Activated CD8-positive, alpha-beta memory T cell treated with anti-CD3 and anti-CD28 coated beads, Interleukin-2, amount 50 U/mL, for 24 hours (primary cell): ENCODE results near the gene HCN2.

Experiments
- DNase-seq: peaks from one replicate; pipeline ENCODE4 v3.0.0-alpha.2; 2020; ENCODE audit errors: extremely low read depth

HCN2 gene

DNA sequence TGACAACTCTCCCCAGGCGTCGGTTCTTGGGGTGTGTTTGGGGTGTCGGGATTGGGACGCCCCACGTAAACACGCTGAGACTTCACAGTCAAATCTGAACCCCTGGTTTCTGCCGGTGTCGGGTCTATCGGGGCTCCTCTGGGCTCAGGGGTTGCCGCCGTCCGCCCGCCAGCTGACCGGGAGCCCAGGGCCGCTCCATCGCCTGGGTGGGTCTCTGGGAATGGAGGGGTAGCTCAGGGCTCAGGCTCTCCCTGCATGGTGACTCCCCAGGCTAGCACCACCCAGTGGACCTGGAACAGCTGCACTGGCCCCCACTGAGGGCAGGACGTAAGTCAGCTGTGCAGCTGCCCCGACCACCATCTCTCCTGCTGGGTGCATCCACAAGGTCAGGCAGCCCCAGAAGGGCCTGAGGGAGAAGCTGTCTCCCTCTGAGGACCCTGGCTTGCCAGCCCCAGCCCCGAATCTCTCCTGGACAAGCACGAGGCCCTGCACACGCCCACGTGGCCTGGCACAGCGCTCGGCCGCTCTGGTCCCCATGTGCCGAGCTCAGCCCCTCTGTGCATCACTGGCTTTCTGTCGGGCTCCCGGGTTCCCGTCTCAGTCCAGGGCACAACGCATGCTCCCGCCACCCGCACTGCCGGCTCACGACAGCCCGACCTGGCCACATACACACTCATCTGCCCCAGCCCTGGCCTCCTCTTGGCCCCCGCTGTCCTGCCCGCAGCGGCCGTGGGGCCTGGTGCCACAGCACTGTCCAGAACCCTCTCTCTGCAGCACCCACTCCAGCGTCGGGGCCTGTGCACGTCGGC, 67.3 kb downstream of the HCN2 start:
- DNase-seq = no peak

DNA sequence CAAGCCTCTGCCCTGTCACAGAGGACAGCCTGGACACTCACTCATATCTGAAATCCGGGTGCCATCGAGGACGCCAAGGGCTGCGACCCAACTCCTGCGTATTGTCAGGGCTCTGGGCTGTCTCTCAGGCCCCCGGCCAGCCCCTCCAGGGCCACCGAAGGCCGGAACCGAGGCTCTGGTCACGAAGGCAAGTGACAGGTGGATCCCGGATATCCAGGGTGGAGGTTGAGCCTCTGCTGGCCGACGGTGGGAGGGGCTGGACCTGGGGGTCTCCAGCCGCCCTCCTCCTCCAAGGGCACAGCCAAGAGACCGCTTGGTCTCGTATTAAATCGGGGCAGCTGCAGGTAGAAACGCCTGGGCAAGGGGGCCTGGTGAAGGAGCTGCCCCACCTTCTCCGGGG, 67.9 kb downstream of the HCN2 start:
- no peak for DNase-seq

DNA sequence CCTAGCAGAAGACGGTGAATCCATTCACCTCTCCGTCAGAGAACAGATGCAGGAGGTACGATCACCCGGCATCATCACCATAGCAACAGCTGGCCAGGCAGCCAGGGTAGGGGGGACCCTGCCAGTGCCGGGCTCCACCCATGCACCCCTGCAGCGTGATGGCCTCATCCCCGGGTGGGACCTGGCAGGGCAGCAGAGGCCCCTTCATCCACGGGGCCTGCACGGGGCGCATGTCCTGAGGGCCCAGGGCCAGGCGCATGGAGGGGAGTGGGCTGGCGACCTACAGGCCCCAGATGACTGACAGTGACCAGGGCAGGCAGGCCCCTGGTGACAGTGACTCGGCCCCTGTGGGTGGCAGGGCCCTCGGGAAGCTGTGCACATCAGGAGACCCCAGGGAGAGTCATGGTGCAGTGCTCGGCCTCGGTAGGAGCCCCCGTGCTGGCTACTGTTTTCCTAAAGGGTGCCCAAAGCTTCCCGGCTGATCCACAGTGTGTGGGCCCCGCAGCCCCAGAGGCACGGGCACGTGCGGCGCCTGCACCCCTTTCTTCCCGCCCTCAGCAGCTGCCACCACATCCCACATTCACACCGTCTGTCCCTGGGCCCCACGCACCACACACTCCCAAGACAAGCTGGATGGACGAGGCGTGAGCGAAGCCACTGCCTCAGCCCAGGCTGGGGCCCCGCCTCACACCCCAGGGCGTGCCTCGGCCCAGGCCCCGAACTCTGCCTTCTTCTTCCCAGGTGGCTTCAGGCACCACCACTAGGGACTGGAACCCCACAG, 68.6 kb downstream of the HCN2 start:
- DNase-seq = no peak

DNA sequence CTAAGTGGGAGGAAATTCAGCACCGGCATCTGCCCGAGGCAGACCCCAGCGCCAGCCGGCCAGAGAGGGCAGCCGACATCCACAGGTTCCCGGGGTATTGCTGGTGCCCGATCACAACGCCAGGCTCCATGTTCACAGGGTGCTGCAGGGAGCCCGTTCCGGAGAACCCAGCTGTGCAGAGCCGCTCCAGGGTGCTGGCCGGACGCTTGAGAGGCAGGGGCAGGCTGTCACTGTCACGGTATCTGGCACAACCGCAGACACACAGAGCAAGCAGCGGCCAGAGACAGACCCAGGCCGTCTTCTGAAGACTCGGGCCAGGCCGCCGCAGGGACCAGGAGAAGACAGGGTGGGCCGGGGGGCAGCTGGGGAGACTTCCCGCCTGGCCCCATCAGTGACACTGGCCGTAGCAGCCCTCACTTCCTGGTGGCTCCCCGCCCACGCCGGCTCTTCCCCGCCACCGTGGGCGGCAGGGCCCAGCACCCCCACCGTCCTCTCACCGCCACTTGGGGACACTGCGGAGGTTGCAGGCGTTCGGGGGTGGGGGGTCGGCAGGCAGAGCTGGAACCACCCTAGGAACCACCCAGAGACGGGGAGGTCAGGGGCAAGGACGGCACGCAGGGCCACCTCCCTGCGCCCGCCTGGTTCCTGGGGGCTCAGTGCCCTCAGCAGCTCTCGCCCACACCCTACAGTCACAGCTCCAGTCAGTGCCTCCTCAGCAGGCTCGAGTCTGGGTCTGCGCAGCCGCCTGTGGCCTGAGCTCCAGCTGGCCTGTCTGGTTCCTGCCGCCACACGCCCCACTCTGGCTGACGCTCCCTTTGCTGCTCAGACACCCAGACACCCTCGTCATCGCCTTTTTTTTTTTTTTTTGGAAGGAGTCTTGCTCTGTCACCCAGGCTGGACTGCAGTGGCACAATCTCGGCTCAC, 69.5 kb downstream of the HCN2 start:
- DNase-seq = no peak

DNA sequence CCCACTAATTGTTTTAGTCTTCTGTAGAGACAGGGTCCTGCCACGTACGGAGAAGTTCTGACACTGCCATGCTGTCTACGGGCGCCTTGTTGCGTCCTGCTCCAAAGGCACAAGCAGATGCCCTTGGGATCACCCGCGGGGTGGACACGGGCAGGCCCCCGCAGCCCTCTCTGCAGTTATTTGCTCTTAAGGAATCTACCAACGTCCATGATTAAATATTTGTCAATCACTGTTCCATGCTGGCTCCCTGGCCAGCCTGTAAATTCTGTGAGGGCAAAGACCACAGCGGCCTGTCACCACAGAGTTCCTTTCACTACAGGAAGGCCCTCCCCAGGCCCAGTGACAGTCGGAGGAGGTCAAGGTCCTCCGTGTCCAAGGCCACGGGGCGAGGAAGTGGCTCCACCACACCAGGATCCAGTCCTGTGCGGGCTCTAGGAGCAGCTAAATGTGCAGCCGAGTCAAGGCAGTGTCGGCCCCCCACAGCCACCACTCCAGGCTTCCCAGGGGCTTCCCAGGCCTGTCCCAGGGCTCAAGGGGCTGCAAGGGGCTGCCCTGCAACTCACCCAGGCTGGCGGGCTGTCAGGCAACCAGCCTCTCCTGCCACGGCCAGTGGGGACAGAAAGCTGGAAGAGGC, 71.2 kb downstream of the HCN2 start:
- no peak for DNase-seq

GRCh38 chr19:661427-662196, 71.9 kb downstream of the HCN2 start:
- no peak for DNase-seq

- DNase-seq = no peak
Observed at GRCh38 chr19:662207-662961, 72.7 kb downstream of the HCN2 start.

GRCh38 chr19:662962-663681, 73.4 kb downstream of the HCN2 start, which contains the start of gene RNF126:
RNF126 (minus strand) TSS chr19:663214; CDS start chr19:663121, 93 bp downstream.
- peak; percentile 88 for DNase-seq

DNA sequence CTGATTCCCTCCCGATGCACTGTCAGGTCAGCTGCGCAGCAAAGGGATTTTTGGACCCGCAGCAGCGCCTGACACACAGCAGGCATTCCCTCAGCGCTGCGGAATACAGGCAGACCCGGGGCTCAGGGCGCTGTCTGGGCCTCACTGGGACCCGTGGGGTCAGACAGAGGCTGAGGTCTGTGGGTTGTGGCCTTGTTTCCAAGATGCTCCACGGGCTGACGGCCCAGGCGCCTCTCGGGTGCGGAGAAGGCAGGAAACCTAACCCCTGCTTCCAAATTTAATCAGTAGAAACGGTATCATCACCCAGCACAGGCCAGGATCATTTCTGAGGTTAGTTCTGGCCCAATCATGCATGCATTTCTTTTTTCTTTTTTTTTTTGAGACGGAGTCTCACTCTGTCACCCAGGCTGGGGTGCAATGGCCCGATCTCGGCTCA, 74.0 kb downstream of the HCN2 start:
- no peak for DNase-seq

- no peak for DNase-seq
Observed at GRCh38 chr19:664913-665443, 75.3 kb downstream of the HCN2 start.
